Effector memory CD8-positive, alpha-beta T cell (primary cell): ENCODE data around the gene POLR3C.
"Not testable (repeated sequence)": the region's sequence is repeated elsewhere in the genome, so short reads cannot be mapped to it uniquely, and the experiment has no call there.

Experiments
- ATAC-seq: fragments of 150-1000 bp; cut with Tn5 transposase; replicated peaks from 2 replicates; pipeline ENCODE4 v1.10.0; 2021; ENCODE audit warnings: mild to moderate bottlenecking, moderate library complexity
- DNase-seq, 3 experiments: peaks; one replicate each; pipeline ENCODE4 v3.0.0; 2021
- H3K27ac Mint-ChIP-seq, 2 donors: one replicate each; pipeline ENCODE4 v1.8.0; 2022; ENCODE audit warnings: mild to moderate bottlenecking in 2 of 2, mixed read lengths in 2 of 2, moderate library complexity in 2 of 2
- H3K27me3 Mint-ChIP-seq, 2 donors: one replicate each; pipeline ENCODE4 v1.8.0; 2022; ENCODE audit warnings: mixed read lengths in 2 of 2
- H3K36me3 Mint-ChIP-seq: one replicate; pipeline ENCODE4 v1.8.0; 2022; ENCODE audit warnings: mild to moderate bottlenecking, moderate library complexity, mixed read lengths; ENCODE audit not compliant: insufficient read depth
- H3K4me1 Mint-ChIP-seq, 2 donors: one replicate each; pipeline ENCODE4 v1.8.0; 2022; ENCODE audit warnings: low read depth in 2 of 2, mixed read lengths in 2 of 2
- H3K4me3 Mint-ChIP-seq, 2 donors: one replicate each; pipeline ENCODE4 v1.8.0; 2022; ENCODE audit warnings: mild to moderate bottlenecking in 2 of 2, mixed read lengths in 2 of 2, moderate library complexity in 2 of 2
- H3K9me3 Mint-ChIP-seq, 2 donors: one replicate each; pipeline ENCODE4 v1.8.0; 2022; ENCODE audit warnings: mixed read lengths in 2 of 2
- total RNA-seq, 9 experiments: gene quantifications; one replicate each; lab custom pipeline; 2026; lab: John Stamatoyannopoulos, UW

The POLR3C gene
- total RNA-seq: 46.8 to 122 (median 67.2) reads per million in 9 experiments

DNA sequence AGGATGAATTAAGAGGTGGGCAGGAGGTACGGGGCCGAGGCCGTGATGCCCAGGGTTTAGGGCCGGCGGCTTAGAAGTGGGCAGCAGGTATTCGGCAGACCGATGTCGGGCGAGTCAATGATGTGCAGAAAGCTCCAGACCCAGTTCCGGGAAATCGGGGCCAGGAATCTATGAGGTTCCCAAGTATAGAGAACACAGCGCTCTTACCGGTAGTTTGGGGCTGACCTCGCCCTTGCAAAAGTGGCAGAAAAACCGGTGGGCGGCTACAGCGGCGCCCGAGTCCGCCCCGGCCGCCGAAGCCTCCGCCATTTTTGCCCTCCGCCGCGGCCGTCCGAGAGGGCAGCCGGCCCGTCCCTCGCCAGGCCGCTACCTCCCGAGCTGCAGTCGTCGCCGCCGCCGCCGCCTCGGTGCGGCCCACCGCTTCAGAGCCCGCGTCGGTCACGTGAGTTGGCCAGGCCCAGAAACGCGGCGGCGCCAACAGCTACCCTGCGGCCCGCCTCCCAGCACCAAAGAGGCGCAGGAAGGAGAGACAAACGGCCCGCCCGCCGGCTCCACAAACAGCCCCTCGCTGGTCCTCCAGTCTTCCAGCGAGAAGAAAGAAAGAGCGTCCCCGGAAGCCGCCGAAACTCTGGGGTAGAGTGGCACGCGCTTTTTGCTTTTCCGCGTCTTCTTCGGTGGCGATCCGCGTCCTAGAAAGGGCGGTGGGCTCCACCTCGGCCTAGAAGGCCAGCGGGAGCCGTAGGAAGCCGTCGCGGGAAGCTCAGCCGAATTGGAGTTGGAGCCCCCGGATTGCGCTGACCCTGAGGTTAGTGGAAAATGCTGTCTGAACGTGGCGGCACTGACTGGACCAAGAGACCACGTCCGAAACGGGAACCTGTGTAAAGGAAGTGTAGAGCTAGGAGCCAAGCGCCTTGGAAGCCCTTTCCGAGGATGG lies at the start of gene POLR3C, which contains the start of gene RNF115:
Gene POLR3C, plus strand, starts transcription at position 636 of the 934 bp plus-strand sequence. CDS start 1,577 bp downstream, outside the sequence.
Gene RNF115, minus strand, starts transcription at position 531 of the 934 bp plus-strand sequence. Its CDS starts 222 bp downstream, at position 309.
- Mint-ChIP-seq H3K27me3 (no peaks in the 10 kb centered on the region), H3K27ac (peak within 1 kb of the TSS; percentile 96 to 97), H3K9me3 (no peaks in the 10 kb centered on the region), H3K4me3 (peak within 1 kb of the TSS; percentile 99), H3K36me3 (peaks cover 44% of the 10 kb centered on the region), H3K4me1 (peaks cover 21 to 32% of the 10 kb centered on the region in 2 donors)
- DNase-seq (peak; percentile 75 to 80 (median 77)), ATAC-seq (peak; percentile 89)

DNA sequence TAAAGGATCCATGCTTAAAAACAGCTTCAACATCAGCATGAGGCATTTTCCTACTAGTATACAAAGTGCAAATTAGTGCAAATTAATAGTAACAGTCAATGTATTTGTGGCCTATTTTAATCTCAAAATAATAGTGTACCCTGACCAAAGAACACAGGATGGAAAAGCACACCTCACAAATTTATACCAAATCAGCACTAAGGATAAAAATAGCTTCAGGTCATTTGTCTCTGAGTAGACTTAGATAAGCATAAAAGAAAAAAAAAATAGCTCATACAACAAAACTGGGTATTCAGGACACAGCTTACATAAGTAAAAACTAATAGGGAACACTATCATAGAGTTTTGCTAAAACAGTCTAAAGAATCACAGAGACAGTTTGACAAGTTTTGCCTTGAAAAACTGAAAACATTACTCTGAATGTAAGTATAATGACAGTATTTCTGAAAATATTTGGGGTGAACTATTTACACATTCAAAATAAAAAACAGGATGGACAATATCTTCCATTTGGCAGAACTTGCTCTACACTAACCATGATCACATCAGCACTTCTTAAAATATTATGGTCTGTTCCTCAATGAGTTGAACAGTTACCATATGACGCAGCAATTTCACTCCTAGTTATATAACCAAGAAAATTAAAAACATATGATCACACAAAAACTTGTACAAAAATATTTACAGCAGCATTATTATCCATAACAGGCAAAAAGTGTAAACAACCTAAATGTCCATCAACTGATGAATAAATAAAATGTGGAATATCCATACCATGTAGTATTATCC lies 46.4 kb upstream of the POLR3C start:
- H3K27ac Mint-ChIP-seq: no peak overlapping the region
- H3K4me3 Mint-ChIP-seq: no peak overlapping the region
- H3K4me1 Mint-ChIP-seq: peaks cover 6 to 20% of the 10 kb centered on the region in 2 donors
- no peaks in the 10 kb centered on the region for H3K27me3 Mint-ChIP-seq
- H3K36me3 Mint-ChIP-seq: peaks cover 5% of the 10 kb centered on the region
- no peak for ATAC-seq
- DNase-seq: no peak
- no peaks in the 10 kb centered on the region for H3K9me3 Mint-ChIP-seq

GRCh38 chr1:145778146-145778540 lies 45.9 kb upstream of the POLR3C start:
- Mint-ChIP-seq H3K27ac (no peak overlapping the region), H3K27me3 (no peaks in the 10 kb centered on the region), H3K4me3 (no peak overlapping the region), H3K36me3 (peaks cover 11% of the 10 kb centered on the region), H3K4me1 (peaks cover 6 to 15% of the 10 kb centered on the region in 2 donors), H3K9me3 (no peaks in the 10 kb centered on the region)
- no peak for DNase-seq
- no peak for ATAC-seq

- no peaks in the 10 kb centered on the region for H3K27me3 Mint-ChIP-seq
- no peak for ATAC-seq
- H3K4me1 Mint-ChIP-seq: peaks cover 13 to 22% of the 10 kb centered on the region in 2 donors
- DNase-seq: no peak
- peaks cover 12% of the 10 kb centered on the region for H3K36me3 Mint-ChIP-seq
- H3K4me3 Mint-ChIP-seq: no peak overlapping the region
- H3K27ac Mint-ChIP-seq: peak overlapping the region in 1 of 2 donors; percentile 25
- no peaks in the 10 kb centered on the region for H3K9me3 Mint-ChIP-seq
Observed at GRCh38 chr1:145782272-145783099, 41.5 kb upstream of the POLR3C start.

GRCh38 chr1:145784409-145784808 lies 39.6 kb upstream of the POLR3C start:
- ATAC-seq: no peak

GRCh38 chr1:145785547-145785946 lies 38.5 kb upstream of the POLR3C start:
- no peak for ATAC-seq
- no peaks in the 10 kb centered on the region for H3K27me3 Mint-ChIP-seq
- peak overlapping the region in 1 of 2 donors; percentile 63 for H3K27ac Mint-ChIP-seq
- H3K4me1 Mint-ChIP-seq: peaks cover 13 to 22% of the 10 kb centered on the region in 2 donors
- H3K9me3 Mint-ChIP-seq: no peaks in the 10 kb centered on the region
- H3K36me3 Mint-ChIP-seq: peaks cover 29% of the 10 kb centered on the region
- no peak for DNase-seq
- no peak overlapping the region for H3K4me3 Mint-ChIP-seq

More at GRCh38 chr1:145784409-145784808, 39.6 kb upstream of the POLR3C start:
- H3K4me3 Mint-ChIP-seq: no peak overlapping the region
- no peak overlapping the region for H3K27ac Mint-ChIP-seq
- no peaks in the 10 kb centered on the region for H3K9me3 Mint-ChIP-seq
- H3K4me1 Mint-ChIP-seq: peaks cover 13 to 22% of the 10 kb centered on the region in 2 donors
- H3K36me3 Mint-ChIP-seq: peaks cover 27% of the 10 kb centered on the region
- DNase-seq: no peak
- H3K27me3 Mint-ChIP-seq: no peaks in the 10 kb centered on the region

DNA sequence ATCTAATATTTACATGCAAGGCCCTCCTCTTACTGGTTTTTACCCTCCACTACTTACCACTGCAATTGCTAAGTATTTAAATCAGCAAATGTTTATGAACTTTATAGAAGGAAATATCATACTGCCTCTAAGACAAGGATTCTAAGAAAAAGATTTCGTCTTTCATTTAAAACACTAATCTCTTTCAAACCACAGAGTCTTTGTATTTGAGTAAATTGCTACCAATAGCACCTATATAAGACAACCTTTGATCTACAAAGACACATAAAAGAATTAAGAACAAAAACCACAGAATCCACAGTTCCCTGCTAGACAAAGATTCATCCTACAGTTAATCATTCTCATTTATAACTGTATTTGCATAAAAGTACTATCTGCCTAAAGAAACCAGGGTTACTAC lies 37.7 kb upstream of the POLR3C start:
- H3K4me1 Mint-ChIP-seq: peaks cover 13 to 22% of the 10 kb centered on the region in 2 donors
- no peak overlapping the region for H3K4me3 Mint-ChIP-seq
- H3K27ac Mint-ChIP-seq: peak overlapping the region in 1 of 2 donors; percentile 5
- H3K27me3 Mint-ChIP-seq: no peaks in the 10 kb centered on the region
- DNase-seq (no peak), ATAC-seq (no peak)
- H3K36me3 Mint-ChIP-seq: peaks cover 29% of the 10 kb centered on the region
- H3K9me3 Mint-ChIP-seq: no peaks in the 10 kb centered on the region

DNA sequence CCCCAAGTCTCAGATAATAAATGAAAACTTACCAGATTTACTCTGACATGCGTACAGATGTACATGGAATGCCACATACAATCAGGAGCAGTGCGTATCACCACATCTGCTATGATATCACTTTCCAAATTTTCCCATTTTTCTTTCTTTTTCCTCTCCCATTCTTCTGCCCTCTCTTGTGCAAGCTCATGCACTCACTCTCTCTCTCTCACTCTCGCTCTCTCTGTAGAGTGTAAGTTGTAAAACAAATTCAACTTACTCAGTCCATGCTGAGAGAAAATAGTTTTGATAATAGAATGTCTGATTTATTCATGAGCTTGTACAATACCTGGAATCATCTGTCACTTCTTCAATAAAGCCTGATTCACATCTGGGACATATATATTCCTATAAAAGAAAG lies 35.4 kb upstream of the POLR3C start:
- no peaks in the 10 kb centered on the region for H3K27me3 Mint-ChIP-seq
- H3K9me3 Mint-ChIP-seq: no peaks in the 10 kb centered on the region
- no peak overlapping the region for H3K27ac Mint-ChIP-seq
- ATAC-seq (no peak), DNase-seq (no peak)
- peaks cover 10 to 27% of the 10 kb centered on the region in 2 donors for H3K4me1 Mint-ChIP-seq
- H3K4me3 Mint-ChIP-seq: no peak overlapping the region
- H3K36me3 Mint-ChIP-seq: peaks cover 24% of the 10 kb centered on the region

GRCh38 chr1:145791860-145792259 lies 32.1 kb upstream of the POLR3C start:
- H3K4me3 Mint-ChIP-seq, H3K9me3 Mint-ChIP-seq, H3K27me3 Mint-ChIP-seq, H3K27ac Mint-ChIP-seq, ATAC-seq, DNase-seq: not testable (repeated sequence)
- Mint-ChIP-seq H3K36me3 (peaks cover 24% of the 10 kb centered on the region), H3K4me1 (peaks cover 2 to 16% of the 10 kb centered on the region in 2 donors)

GRCh38 chr1:145792484-145792883 lies 31.5 kb upstream of the POLR3C start:
- Mint-ChIP-seq H3K27ac (no peak overlapping the region), H3K4me3 (no peak overlapping the region), H3K9me3 (peaks cover 6 to 7% of the 10 kb centered on the region in 2 donors), H3K4me1 (peaks cover 4 to 20% of the 10 kb centered on the region in 2 donors), H3K27me3 (no peaks in the 10 kb centered on the region), H3K36me3 (peaks cover 21% of the 10 kb centered on the region)
- ATAC-seq (no peak), DNase-seq (no peak)

DNA sequence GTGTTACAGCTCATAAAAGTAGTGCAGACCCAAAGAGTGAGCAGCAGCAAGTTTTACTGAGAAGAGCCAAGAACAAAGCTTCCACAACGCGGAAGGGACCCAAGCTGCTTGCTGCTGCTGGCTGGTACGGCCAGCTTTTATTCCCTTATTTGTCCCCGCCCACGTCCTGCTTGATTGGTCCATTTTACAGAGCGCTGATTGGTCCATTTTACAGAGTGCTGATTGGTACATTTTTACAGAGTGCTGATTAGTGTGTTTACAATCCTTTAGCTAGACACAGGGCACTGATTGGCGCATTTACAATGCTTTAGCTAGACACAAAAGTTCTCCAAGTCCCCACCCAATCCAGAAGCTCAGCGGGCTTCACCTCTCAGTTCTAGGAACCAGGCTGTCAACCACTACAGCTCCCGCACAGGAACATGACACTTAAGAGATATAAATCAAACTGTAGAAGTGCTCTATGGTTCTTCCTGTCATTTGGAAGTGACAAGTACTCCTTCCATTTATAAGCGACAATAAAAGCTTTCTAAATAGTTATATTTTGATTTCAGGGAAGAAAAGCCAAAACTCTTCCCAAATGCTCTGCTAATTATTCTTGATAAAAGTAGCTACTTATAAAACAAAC lies 28.6 kb upstream of the POLR3C start:
- Mint-ChIP-seq H3K36me3 (peaks cover 5% of the 10 kb centered on the region), H3K4me1 (peaks cover 10 to 29% of the 10 kb centered on the region in 2 donors)
- no peak for DNase-seq

GRCh38 chr1:145796753-145797152 lies 27.2 kb upstream of the POLR3C start:
- ATAC-seq (no peak), DNase-seq (no peak)
- Mint-ChIP-seq H3K27ac (no peak overlapping the region), H3K36me3 (peaks cover 6% of the 10 kb centered on the region), H3K4me3 (no peak overlapping the region), H3K4me1 (peaks cover 15 to 38% of the 10 kb centered on the region in 2 donors), H3K9me3 (peaks cover 6 to 7% of the 10 kb centered on the region in 2 donors), H3K27me3 (no peaks in the 10 kb centered on the region)

More for the DNA sequence above, 28.6 kb upstream of the POLR3C start:
- ATAC-seq: no peak
- H3K4me3 Mint-ChIP-seq: no peak overlapping the region
- no peak overlapping the region for H3K27ac Mint-ChIP-seq
- H3K27me3 Mint-ChIP-seq: no peaks in the 10 kb centered on the region
- peaks cover 6 to 7% of the 10 kb centered on the region in 2 donors for H3K9me3 Mint-ChIP-seq
